ENCODE data around the gene CMYA5.

The CMYA5 gene

GRCh38 chr5:79840084-79840990 is 150.7 kb downstream of the CMYA5 start:
- no peak for DNase-seq

GRCh38 chr5:79841172-79841571 is 151.5 kb downstream of the CMYA5 start:
- DNase-seq, result no peak

- no peak for DNase-seq
These were observed 152.6 kb downstream of the CMYA5 start for GRCh38 chr5:79842006-79842881.

- DNase-seq, result no peak
These were observed 153.4 kb downstream of the CMYA5 start for GRCh38 chr5:79842991-79843390.

GRCh38 chr5:79843450-79844388 is 154.1 kb downstream of the CMYA5 start:
- DNase-seq, result no peak

GRCh38 chr5:79844571-79844970 is 154.9 kb downstream of the CMYA5 start:
- no peak for DNase-seq

GRCh38 chr5:79845448-79846197 is 156.0 kb downstream of the CMYA5 start:
- DNase-seq, result no peak

GRCh38 chr5:79846198-79846521 is 156.5 kb downstream of the CMYA5 start:
- no peak for DNase-seq

GRCh38 chr5:79847561-79847960 is 157.9 kb downstream of the CMYA5 start:
- no peak for DNase-seq

GRCh38 chr5:79849061-79849460 is 159.4 kb downstream of the CMYA5 start:
- DNase-seq, result no peak
